Activated T-cell treated with anti-CD3 and anti-CD28 coated beads, Interleukin-2, amount 50 U/mL, for 4 hours (primary cell): ENCODE results near the gene CENPT. TPM values are rescaled to one million over a fixed set of nuclear protein-coding genes. Genes with fewer than 3 reads are reported as not detected.
A peak's percentile ranks its signal among the peaks of the same experiment; 100 is the strongest.

Experiments used
- ATAC-seq, 2 donors: fragments of 200-7000 bp; cut with Tn5 transposase; one replicate each; pipeline ENCODE4 v1.10.0; 2021
- DNase-seq: peaks from one replicate; pipeline ENCODE4 v3.0.0-alpha.2; 2020
- H3K27me3 Mint-ChIP-seq: one replicate; pipeline ENCODE4 v1.8.0; 2021; ENCODE audit warnings: low read depth, mixed read lengths
- H3K36me3 Mint-ChIP-seq: one replicate; pipeline ENCODE4 v1.8.0; 2022; ENCODE audit warnings: mixed read lengths; ENCODE audit not compliant: insufficient read depth
- H3K4me1 Mint-ChIP-seq: one replicate; pipeline ENCODE4 v1.8.0; 2021; ENCODE audit warnings: low read depth, mixed read lengths
- H3K4me3 Mint-ChIP-seq: one replicate; pipeline ENCODE4 v1.8.0; 2021; ENCODE audit warnings: mild to moderate bottlenecking, moderate library complexity, mixed read lengths
- H3K9me3 Mint-ChIP-seq: one replicate; pipeline ENCODE4 v1.8.0; 2021; ENCODE audit warnings: mixed read lengths
- total RNA-seq, 3 donors: library from RNA; stranded (reverse); gene quantifications; one replicate each; pipeline ENCODE4 v1.2.1, GENCODE V29; 2021

Gene CENPT
- total RNA-seq, result 10 to 100 TPM; 40.4 to 52.0 (median 46.3) TPM

DNA sequence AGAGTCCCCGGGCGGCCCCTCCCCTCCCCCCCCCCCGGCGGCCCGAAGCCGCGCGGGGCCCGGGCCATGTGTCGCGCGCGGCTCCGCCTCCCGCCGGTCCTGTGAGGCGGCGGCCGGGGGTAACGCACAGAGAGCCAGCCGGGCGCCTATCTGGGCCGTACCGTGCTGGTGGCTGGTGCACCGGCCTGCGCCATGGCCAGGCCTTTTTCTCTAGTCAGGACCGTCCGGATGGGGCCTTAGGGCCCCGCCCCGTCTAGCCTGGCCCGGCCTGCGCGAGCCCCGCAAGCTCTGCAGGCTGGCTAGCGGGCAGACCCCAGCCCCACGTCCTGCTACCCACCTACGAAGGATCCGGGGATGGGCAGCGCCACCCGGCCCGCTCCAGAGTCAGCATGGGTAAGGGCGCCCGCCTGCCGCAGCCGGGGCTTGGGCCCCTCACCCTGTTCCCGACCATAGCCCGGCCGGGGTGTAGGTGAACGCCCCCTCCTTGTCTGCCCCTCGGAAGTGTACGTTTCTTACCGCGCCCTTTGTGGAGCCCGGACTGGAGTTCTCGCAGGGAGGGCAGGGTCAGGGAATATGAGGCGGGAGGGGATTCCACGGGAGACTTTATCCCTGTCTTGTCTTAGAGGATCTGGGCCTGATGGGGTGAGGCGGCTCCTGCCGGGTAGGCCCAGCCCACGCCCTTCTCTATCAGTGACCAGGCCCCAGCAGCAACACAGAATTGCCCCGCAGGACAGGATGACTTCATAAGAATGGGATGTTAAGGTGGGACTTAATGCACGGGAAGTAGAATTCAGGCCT lies at the start of gene CENPT:
TSS of gene CENPT (minus strand) at position 630 of the 798 bp plus-strand sequence. CDS start 13,834 bp downstream, outside the sequence.
- peaks cover 44% of the 10 kb centered on the region for H3K4me1 Mint-ChIP-seq
- peak; percentile 10 for DNase-seq

GRCh38 chr16:67897231-67897630 lies 49.7 kb upstream of the CENPT start:
- ATAC-seq (no peak), DNase-seq (no peak)
- Mint-ChIP-seq H3K4me1 (peaks cover 40% of the 10 kb centered on the region), H3K36me3 (no peaks in the 10 kb centered on the region), H3K27me3 (no peaks in the 10 kb centered on the region), H3K4me3 (no peak overlapping the region), H3K9me3 (no peaks in the 10 kb centered on the region)

More for the DNA sequence above, at the start of gene CENPT:
- Mint-ChIP-seq H3K36me3 (peaks cover 4% of the 10 kb centered on the region), H3K4me3 (peak within 1 kb of the TSS; percentile 92), H3K9me3 (no peaks in the 10 kb centered on the region), H3K27me3 (no peaks in the 10 kb centered on the region)
- peak; percentile 59 to 63 for ATAC-seq

DNA sequence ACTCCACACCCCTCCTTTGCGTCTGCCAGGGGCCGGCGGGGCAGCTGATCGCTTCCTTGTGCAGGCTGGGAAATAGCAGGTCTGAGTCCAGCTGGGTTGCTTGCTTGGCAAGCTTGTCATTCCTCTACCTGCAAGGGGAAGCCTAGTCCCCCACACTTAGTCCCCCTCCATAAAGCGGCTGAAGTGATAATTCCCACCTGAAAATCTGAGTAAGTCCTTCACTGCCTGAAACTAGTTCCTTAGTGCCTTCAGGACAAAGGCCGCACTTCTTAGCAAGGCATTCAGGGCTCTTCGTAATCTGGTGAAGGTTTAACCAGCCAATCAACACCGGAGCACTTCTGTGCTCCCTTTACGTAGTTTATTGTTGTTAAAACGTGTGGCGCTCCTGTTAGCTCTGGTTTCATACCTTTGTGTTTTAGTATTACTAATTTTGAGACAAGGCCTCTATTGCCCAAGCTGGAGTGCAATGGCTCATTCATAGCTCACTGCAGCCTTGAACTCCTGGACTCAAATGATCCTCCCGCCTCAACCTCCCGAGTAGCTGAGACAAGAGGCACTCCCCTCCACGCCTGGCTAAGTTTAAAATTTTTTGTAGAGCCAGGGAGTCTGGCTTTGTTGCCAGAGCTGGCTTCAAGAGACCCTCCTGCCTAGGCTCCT lies 46.4 kb upstream of the CENPT start:
- Mint-ChIP-seq H3K27me3 (no peaks in the 10 kb centered on the region), H3K4me3 (peak overlapping the region; percentile 97), H3K9me3 (no peaks in the 10 kb centered on the region), H3K36me3 (no peaks in the 10 kb centered on the region), H3K4me1 (peaks cover 38% of the 10 kb centered on the region)
- DNase-seq (no peak), ATAC-seq (no peak)

DNA sequence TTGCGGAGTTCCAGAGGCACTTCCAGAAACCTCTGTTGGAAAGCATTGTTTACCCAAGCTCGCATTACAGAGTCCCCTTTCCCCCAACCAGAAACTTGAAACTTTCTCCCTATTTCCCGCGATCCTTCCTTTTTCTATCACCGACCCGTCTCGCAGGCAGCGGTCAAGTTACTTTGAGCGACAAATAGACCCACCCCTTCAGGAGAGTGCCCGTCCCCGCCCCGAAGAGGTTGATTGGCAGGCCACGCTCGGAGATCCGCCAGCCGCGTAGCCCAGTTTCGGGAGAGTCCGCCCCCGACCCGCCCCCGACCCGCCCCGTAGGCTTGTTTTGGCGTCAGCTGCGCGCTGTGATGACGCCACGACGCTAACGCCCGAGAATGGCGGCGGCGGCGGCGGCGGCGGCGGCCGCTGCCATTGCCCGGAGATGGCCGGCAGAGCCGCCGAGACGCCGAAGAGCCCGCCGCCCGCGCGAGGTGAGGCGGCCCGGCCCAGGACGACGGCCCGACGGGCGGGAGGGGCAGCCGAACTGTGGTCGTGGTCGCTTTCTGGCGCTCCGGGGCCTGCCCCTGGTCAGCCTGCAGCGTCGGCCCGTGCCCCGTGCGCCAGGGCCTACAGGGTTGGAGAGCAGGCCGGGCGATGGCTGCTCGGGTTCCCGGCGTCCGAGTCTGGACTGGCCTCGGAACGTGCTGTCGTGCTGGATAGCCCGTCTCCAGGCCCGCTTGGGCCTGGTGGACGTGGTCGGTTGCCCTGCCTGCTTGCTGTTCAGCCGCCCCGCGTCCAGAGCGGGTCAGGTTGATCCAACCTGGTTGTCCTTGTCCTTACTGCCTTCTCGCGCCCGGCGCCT lies 45.6 kb upstream of the CENPT start, which contains the start of gene PSKH1:
TSS of gene PSKH1 (plus strand) at position 356 of the 844 bp plus-strand sequence. CDS start 15,496 bp downstream, outside the sequence.
- Mint-ChIP-seq H3K4me1 (peaks cover 36% of the 10 kb centered on the region), H3K36me3 (no peaks in the 10 kb centered on the region), H3K9me3 (no peaks in the 10 kb centered on the region), H3K27me3 (no peaks in the 10 kb centered on the region), H3K4me3 (peak within 1 kb of the TSS; percentile 97)
- peak; percentile 98 for ATAC-seq
- peak; percentile 89 for DNase-seq

- peak overlapping the region; percentile 83 for H3K4me3 Mint-ChIP-seq
- H3K27me3 Mint-ChIP-seq, result no peaks in the 10 kb centered on the region
- H3K4me1 Mint-ChIP-seq, result peaks cover 34% of the 10 kb centered on the region
- DNase-seq (no peak), ATAC-seq (no peak)
- H3K36me3 Mint-ChIP-seq, result no peaks in the 10 kb centered on the region
- no peaks in the 10 kb centered on the region for H3K9me3 Mint-ChIP-seq
Observed at GRCh38 chr16:67892375-67892774, 44.9 kb upstream of the CENPT start.

DNA sequence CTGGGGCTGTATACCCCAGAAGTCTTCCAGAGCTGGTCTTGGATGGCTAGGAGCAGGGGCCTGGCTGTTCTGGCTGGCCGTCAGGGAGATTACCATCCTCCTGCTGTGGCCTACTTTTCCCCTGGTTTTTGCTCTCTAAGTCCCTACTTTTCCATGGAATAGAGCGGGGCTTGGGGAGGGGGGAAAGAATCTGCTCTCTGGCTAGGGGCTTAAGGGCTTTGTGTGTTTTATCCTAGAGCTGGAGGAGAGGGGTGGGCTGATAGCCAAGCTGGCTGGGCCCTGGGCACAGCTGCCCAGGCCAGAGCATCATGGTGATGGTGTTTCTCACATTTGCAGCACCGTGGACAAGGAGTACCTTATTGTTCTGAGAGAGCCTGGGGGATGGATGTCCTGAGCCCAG lies 40.8 kb upstream of the CENPT start:
- DNase-seq (no peak), ATAC-seq (no peak)
- Mint-ChIP-seq H3K4me1 (peaks cover 7% of the 10 kb centered on the region), H3K27me3 (no peaks in the 10 kb centered on the region), H3K9me3 (no peaks in the 10 kb centered on the region), H3K4me3 (no peak overlapping the region), H3K36me3 (peaks cover 10% of the 10 kb centered on the region)

GRCh38 chr16:67886387-67886786 lies 38.9 kb upstream of the CENPT start:
- H3K4me1 Mint-ChIP-seq, result no peaks in the 10 kb centered on the region
- no peak for DNase-seq
- no peaks in the 10 kb centered on the region for H3K9me3 Mint-ChIP-seq
- H3K27me3 Mint-ChIP-seq, result no peaks in the 10 kb centered on the region
- H3K36me3 Mint-ChIP-seq, result peaks cover 16% of the 10 kb centered on the region
- ATAC-seq, result no peak
- no peak overlapping the region for H3K4me3 Mint-ChIP-seq

GRCh38 chr16:67885976-67886375 lies 38.5 kb upstream of the CENPT start:
- DNase-seq (no peak), ATAC-seq (no peak)
- no peaks in the 10 kb centered on the region for H3K27me3 Mint-ChIP-seq
- H3K4me1 Mint-ChIP-seq, result no peaks in the 10 kb centered on the region
- H3K9me3 Mint-ChIP-seq, result no peaks in the 10 kb centered on the region
- H3K4me3 Mint-ChIP-seq, result no peak overlapping the region
- peaks cover 16% of the 10 kb centered on the region for H3K36me3 Mint-ChIP-seq

- Mint-ChIP-seq H3K36me3 (peaks cover 16% of the 10 kb centered on the region), H3K4me1 (no peaks in the 10 kb centered on the region), H3K9me3 (no peaks in the 10 kb centered on the region), H3K4me3 (no peak overlapping the region), H3K27me3 (no peaks in the 10 kb centered on the region)
- ATAC-seq, result no peak
- no peak for DNase-seq
Observed at GRCh38 chr16:67885545-67885944, 38.1 kb upstream of the CENPT start.

GRCh38 chr16:67884684-67885083 lies 37.2 kb upstream of the CENPT start, which contains the start of gene NRN1L:
Gene NRN1L (plus strand): TSS chr16:67884885. CDS start chr16:67884904, 19 bp downstream.
- Mint-ChIP-seq H3K27me3 (no peaks in the 10 kb centered on the region), H3K9me3 (no peaks in the 10 kb centered on the region), H3K4me1 (no peaks in the 10 kb centered on the region), H3K36me3 (peaks cover 20% of the 10 kb centered on the region), H3K4me3 (no peak within 1 kb of the TSS)
- ATAC-seq, result no peak
- no peak for DNase-seq

- peaks cover 26% of the 10 kb centered on the region for H3K36me3 Mint-ChIP-seq
- ATAC-seq, result peak; percentile 82 to 88
- no peaks in the 10 kb centered on the region for H3K4me1 Mint-ChIP-seq
- H3K9me3 Mint-ChIP-seq, result no peaks in the 10 kb centered on the region
- peak; percentile 74 for DNase-seq
- H3K4me3 Mint-ChIP-seq, result no peak overlapping the region
- H3K27me3 Mint-ChIP-seq, result no peaks in the 10 kb centered on the region
Observed at GRCh38 chr16:67883872-67884261, 36.4 kb upstream of the CENPT start.

- Mint-ChIP-seq H3K27me3 (no peaks in the 10 kb centered on the region), H3K4me1 (no peaks in the 10 kb centered on the region), H3K4me3 (no peak overlapping the region), H3K36me3 (peaks cover 26% of the 10 kb centered on the region), H3K9me3 (no peaks in the 10 kb centered on the region)
- DNase-seq (no peak), ATAC-seq (peak; percentile 15 to 21)
Observed at GRCh38 chr16:67883146-67883871, 35.8 kb upstream of the CENPT start.

GRCh38 chr16:67882374-67883145 lies 35.1 kb upstream of the CENPT start:
- peaks cover 32% of the 10 kb centered on the region for H3K36me3 Mint-ChIP-seq
- DNase-seq (no peak), ATAC-seq (no peak)
- H3K9me3 Mint-ChIP-seq, result no peaks in the 10 kb centered on the region
- no peaks in the 10 kb centered on the region for H3K27me3 Mint-ChIP-seq
- no peaks in the 10 kb centered on the region for H3K4me1 Mint-ChIP-seq
- no peak overlapping the region for H3K4me3 Mint-ChIP-seq
